Measurements from ENCODE around the gene C1QTNF2. TPM values are rescaled to one million over a fixed set of nuclear protein-coding genes. Genes with fewer than 3 reads are reported as not detected.
A peak's percentile ranks its signal among the peaks of the same experiment; 100 is the strongest.

Gene C1QTNF2
- total RNA-seq, 4 donors from 2014 or later = 1.1 TPM; not detected in 2

GRCh38 chr5:160315968-160316367 lies 54.5 kb downstream of the C1QTNF2 start:
- Histone ChIP-seq H3K27ac (peak overlapping the region; percentile 43 to 59 (median 53)), H3K9me3 (no peaks in the 10 kb centered on the region), H3K27me3 (no peaks in the 10 kb centered on the region), H3K4me1 (peaks cover 16 to 25% of the 10 kb centered on the region in 2 donors), H3K36me3 (no peaks in the 10 kb centered on the region), H3K4me3 (replicated peaks in 1 of 3) (no peak overlapping the region)
- intact Hi-C loops (cut with DNase I) = no loop called here
- WGBS, 2 donors = 22 to 24% methylated on average over 1 of the region's 1 CpG
- peak; percentile 50 to 53 for DNase-seq
- TF ChIP-seq POLR2A (IDR thresholded peaks at IDR 0.05) = peak in 1 of 2 donors; percentile 6
- no peak for TF ChIP-seq CTCF (IDR thresholded peaks at IDR 0.05)

- Histone ChIP-seq H3K4me3 (replicated peaks in 1 of 3) (peak overlapping the region; percentile 51 to 86 (median 58)), H3K27me3 (no peaks in the 10 kb centered on the region), H3K27ac (peak overlapping the region; percentile 78 to 82 (median 82)), H3K4me1 (peaks cover 19 to 25% of the 10 kb centered on the region in 2 donors), H3K9me3 (no peaks in the 10 kb centered on the region), H3K36me3 (no peaks in the 10 kb centered on the region)
- intact Hi-C loops (cut with DNase I) = no loop called here
- WGBS, 2 donors = 25% methylated on average over 8 of the region's 8 CpGs
- no peak for DNase-seq
- TF ChIP-seq CTCF (IDR thresholded peaks at IDR 0.05) (no peak), POLR2A (IDR thresholded peaks at IDR 0.05) (no peak)
These were observed 57.3 kb downstream of the C1QTNF2 start for GRCh38 chr5:160312960-160313727.

GRCh38 chr5:160312134-160312959 lies 58.1 kb downstream of the C1QTNF2 start, which contains the start of gene CCNJL:
CCNJL (minus strand) TSS chr5:160312564; CDS start chr5:160311923, 641 bp downstream.
- Histone ChIP-seq H3K4me1 (peaks cover 19 to 20% of the 10 kb centered on the region in 2 donors), H3K9me3 (no peaks in the 10 kb centered on the region), H3K4me3 (replicated peaks in 1 of 3) (peak within 1 kb of the TSS; percentile 51 to 86 (median 58)), H3K27ac (peak within 1 kb of the TSS; percentile 78 to 82 (median 82)), H3K27me3 (no peaks in the 10 kb centered on the region), H3K36me3 (no peaks in the 10 kb centered on the region)
- peak; percentile 72 to 79 for DNase-seq
- peak in 1 of 2 donors; percentile 90 for TF ChIP-seq POLR2A (IDR thresholded peaks at IDR 0.05)
- no peak for TF ChIP-seq CTCF (IDR thresholded peaks at IDR 0.05)
- intact Hi-C loops (cut with DNase I) = no loop called here
- 0 to 1% methylated on average over 26 to 34 of the region's 84 CpGs for WGBS, 2 donors

- Histone ChIP-seq H3K36me3 (no peaks in the 10 kb centered on the region), H3K27ac (peak overlapping the region; percentile 70 to 82 (median 78)), H3K4me3 (replicated peaks in 1 of 3) (peak overlapping the region; percentile 51 to 86 (median 58)), H3K4me1 (peaks cover 15 to 19% of the 10 kb centered on the region in 2 donors), H3K9me3 (no peaks in the 10 kb centered on the region), H3K27me3 (no peaks in the 10 kb centered on the region)
- DNase-seq = peak; percentile 44 to 61
- TF ChIP-seq CTCF (IDR thresholded peaks at IDR 0.05) (no peak), POLR2A (IDR thresholded peaks at IDR 0.05) (no peak)
- intact Hi-C loops (cut with DNase I) = no loop called here
- 7 to 9% methylated on average over 18 to 26 of the region's 45 CpGs for WGBS, 2 donors
These were observed 58.8 kb downstream of the C1QTNF2 start for GRCh38 chr5:160311491-160312133.

Measured in thyroid gland (tissue), 4 donors.